GM21576 (cell line): ENCODE results near the gene UQCRQ.

Source experiments
- ATAC-seq: cut with Tn5 transposase; IDR thresholded peaks from one replicate; pipeline ENCODE4 v1.9.1; 2021; ENCODE audit warnings: mild to moderate bottlenecking, moderate library complexity; ENCODE audit not compliant: unreplicated experiment

UQCRQ gene

DNA sequence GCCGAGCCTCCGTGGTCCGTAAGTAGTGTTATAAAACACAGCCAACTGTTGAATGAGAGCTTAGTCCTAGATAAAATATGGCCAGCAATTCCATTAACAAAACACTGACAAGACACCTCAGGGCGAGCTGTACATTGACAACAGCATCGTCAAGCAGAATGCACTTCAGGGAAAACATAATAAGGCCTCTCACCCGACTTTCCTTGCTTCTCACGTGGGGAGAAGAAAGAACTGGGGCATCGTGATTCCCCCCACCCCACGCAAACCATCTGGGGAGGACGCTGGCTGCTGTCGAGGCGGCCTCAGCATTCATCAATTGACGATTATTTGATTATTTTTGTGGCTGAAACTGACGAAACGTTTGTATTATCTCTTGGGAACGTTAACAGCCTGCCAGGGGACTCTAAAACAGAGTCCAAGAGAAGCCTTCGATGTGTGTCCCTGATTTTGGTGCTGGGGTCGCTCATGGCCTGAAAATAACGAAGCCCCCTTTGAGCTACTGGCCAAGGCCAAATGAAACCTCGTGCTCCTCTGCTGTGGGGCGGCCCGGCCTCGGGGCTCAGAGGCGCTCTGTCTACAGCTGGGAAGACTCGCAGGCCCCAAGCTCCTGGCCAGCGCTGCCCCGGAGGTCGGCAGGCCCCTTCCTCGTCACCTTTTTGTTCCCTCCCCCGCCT lies 637 bp upstream of the UQCRQ start:
- ATAC-seq = no peak

DNA sequence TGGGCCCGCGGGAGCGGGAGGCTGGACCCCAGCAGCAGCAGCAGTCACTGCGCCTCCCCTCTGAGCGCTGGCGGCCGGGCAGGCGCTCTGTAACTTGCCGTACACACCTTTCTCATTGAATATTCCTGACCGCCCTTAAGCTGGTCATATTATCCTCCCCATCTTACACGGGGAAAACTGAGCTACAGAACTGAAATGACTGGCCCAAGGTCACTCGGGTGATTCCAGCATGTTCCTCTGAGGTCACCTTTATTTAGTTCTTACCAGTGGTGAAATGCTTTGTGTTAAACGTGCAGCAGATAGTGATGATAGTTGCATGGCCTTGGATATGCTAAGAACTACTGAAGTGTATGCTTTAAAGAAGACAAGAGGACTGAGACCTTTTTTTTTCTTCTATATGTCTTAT lies 607 bp downstream of the UQCRQ start:
- no peak for ATAC-seq

DNA sequence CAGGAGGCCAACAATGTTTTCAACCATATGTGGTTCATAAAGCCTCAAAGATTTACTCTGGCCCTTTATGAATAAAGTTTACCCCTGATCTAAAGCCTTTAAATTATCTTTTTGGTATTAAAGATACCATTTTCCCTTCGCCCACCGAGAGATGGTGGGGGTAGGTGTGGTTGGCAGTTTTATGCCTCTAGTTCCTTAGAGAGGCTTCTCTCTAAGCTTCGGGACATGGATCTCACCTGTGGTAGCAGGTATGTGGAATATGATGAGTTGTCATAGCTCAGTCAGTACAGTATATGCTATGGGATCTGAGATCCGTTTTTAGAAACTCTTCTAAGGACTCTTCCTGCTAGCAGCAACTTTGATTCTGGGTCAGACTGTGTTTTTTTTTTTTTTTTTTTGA lies 2.3 kb downstream of the UQCRQ start:
- no peak for ATAC-seq

DNA sequence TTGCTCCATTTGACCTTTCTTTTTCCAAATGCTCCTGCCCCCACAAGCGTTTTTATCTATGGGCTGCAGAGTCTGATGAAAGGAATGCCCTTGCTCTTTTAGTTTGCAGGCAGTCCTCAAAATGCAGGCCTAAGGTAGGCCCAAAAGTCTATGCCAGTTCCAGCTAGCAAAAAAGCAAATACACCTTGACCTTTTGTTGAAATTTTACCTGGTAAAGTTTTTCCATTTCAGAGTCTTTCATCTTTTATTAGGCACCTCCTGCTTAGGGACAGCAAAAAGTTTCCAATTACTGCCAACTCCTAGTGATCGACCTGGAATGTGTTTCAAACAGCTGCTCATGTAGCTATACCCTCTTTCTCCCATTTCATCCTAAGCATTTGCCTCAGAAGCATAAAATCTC lies 4.4 kb downstream of the UQCRQ start:
- no peak for ATAC-seq

DNA sequence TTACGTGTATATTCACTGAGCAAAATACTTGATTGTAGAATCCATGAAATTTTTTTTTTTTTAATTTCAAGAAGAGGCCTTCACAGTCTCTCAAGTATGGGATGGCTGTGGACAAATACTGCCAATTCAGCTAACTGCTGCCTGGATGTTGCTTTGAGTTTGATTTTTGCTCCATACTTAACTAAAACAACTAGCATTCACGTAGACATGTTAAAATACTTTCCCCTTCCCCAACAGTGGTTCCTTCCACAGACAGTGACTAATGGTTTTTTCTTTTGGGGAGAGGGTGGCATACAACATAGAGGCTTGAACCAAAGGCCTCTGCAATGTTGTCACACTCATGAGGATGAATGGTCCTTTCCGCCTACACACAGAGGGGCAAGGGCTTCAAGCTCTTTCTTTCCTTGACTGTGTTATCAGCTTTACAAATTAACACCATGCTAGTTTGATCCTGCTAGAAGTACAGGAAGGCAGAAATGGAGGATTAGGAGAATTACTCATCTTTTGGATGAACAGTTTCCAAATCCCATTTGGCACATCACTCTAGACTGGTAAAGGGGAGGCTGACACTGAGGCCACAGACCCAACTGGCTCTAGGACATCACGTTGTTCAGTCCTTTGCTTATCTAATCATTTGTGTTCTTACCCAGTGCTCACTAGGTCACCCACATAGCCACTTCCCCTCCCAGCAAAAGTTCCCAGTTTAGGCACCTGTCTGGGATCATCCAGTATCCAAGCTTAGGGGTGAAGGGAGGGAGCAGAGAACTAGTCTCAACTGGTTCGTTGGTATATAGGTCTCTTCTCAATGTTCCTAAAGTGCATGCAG lies 5.2 kb downstream of the UQCRQ start:
- ATAC-seq = no peak

DNA sequence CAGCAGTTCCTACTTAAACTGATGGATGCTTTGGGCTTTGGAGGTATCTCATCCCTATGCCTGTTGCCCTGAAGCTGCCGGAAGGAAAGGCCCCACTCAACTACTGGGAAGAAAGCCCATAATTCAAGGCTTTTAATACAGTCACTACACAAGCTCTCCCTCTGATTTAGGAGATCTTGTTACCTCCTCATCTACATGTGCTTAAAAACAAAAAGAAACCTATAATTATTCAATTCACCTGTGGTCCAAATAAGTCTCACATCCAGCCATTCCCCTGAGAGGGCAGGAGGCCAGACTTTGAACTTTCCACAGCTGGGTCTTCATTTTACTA lies 6.3 kb downstream of the UQCRQ start:
- ATAC-seq = no peak

DNA sequence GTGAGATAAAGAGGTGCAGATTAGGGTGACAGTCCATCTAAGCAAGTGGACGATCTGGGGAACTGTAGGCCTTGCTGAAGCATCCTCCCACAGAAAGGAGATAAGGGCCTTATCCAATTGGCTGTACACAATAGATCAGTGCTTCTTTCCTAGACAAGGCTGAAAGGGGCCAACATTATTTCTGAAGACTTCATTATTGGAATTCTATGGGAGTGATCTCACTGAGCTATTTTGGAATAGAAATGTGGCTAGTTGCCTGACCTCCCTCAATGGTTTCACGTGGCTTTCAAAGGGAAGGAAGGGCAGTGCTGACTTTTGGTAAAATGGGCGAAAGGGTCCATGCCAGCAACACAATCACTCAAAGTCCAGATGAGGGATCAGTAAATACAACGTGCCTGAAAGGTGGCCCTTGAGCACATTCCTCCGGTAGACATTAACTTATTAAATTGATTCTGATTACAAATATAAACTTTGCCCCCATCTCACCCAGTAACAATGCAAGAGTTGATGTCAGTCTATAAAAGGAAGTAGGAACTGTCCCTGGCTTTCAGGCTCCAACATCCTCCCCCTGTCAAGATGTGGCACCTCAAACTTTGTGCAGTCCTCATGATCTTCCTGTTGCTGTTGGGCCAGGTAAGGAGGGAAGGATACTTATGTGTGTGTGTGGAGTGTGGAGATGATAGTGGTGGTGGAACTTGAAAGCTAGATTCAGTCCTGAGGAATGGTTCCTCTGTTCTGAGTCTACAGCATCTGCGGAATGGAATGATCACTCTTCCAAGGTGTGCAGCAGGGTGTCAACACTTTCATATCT lies 6.9 kb downstream of the UQCRQ start, which contains the start of gene LEAP2:
TSS of gene LEAP2 (plus strand) at position 550 of the 811 bp plus-strand sequence. CDS start at position 577, 27 bp downstream.
- ATAC-seq = no peak

DNA sequence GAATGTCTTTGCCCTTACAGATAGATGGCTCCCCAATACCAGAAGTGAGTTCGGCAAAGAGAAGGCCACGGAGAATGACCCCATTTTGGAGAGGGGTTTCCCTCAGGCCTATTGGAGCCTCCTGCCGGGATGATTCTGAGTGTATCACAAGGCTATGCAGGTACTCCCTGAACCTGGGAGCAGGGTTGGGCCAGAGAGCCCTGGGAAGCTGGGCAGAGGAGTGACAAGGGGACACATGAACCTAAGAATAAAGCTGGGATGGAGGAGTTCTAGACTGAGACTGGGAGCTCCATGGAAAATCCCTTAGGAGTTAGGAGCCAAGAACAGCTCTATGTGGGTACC lies 7.5 kb downstream of the UQCRQ start:
- ATAC-seq = no peak

DNA sequence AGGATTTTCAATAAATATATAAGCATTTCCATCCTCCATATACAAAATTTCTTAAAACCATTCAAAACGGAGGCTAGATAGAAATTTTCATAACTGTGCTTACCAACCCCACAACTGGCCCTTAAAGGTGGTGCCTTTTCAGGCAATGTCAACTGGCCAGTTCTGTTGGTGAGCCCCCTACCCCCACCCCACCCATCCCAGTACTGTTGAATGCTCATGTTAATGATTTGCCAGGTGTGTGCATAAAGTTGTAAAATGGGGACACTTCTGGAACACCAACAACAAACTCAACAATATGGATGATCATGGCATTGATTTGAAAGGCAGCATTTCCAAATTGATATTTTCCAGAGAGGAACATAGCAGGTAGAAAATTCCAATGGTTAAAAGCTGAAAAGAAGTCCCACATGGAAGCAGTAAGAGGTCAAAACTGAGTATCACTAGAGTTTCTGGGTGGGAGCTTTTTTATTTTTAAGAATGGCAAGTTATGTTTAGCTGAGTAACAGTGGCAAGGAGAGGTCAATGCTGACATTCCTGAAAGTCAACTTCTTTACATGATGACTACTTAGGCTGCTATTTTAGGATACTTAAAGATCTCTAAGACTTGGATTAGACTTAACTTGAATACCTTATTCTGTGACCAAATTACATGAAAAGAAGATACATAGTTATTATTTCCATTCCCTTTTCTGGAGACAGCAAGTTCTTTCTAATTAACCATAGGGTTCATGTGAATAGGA lies 9.7 kb downstream of the UQCRQ start:
- ATAC-seq = no peak

DNA sequence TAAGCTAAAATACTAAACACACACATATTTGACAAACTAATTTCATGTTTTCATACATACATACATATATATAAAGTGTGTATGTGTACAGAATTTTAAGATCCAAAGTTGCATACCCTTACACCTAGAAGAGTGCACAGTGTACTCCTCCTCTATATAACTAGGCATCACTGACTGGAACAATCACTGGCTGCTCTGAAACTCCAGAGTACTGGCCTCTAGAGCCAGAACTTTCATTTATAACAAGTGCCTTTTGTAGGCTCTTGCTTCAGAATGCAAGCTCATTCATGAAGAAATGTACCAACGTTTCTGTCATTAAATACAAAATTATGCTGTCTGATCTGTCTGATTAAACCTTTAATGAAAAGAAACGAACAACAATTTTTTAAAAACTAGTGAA lies 11.0 kb downstream of the UQCRQ start:
- ATAC-seq = no peak

DNA sequence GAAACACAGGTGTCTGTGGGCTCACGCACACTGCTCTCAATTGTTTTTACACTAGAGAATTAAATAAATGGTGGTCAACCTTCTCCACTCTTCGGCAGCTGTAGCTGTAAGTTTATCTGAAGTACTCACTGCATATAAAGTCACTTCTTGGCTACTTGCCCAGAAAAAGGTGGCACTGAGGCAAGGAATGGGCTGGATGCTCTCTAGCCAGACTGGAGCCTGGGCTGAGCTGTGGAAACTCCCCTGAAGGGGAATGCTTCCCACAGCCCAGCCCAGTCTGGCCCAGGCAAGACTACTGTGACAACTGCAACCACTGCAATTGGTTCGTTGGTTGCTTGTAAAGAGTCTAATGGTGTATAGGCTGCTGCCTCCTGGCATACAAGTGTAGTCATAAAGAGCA lies 11.5 kb downstream of the UQCRQ start:
- no peak for ATAC-seq

DNA sequence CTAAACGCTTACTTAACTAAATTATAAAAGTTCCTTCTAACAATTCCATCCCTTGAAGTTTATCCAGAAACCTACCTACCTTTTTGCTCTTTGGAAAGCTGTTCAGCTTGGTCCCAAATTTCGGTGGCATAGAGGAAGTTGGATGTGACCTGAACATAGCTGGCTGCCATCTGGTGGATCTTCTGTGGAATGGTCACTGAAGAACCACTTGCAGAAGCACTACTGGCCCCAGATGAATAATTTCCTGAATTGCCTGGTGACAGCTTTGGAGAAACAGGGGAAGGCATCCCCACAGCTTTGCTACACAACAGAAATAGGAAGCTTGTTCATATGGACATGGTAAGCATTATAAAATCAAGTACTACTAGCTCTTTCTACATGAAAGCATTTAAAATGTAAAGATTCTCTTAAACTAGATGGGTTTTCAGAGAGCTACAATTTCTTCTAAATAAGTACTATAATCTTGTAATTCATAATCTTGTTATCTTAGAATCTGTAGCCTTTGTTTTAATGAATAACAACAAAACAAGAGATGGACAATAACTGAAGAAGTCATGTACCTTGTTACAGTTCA lies 16.9 kb downstream of the UQCRQ start:
- no peak for ATAC-seq

DNA sequence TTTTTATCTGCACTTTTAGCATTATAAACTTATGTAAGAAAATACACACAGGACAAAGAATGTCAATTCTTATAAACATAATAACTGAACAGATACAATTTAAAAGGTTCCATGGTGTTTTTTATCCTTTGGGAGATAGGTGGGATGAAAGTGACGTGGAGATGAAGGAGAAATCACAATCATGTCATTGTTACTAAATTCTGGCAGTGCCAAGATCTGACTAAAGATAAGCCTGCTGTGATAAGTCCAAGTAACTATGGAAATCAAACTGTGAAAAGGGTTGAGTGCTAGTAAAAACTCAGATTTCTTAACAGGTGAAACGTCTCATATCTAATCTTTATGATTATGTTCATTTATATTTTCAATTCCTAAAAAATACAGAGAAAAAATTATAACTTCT lies 18.1 kb downstream of the UQCRQ start:
- ATAC-seq = no peak

DNA sequence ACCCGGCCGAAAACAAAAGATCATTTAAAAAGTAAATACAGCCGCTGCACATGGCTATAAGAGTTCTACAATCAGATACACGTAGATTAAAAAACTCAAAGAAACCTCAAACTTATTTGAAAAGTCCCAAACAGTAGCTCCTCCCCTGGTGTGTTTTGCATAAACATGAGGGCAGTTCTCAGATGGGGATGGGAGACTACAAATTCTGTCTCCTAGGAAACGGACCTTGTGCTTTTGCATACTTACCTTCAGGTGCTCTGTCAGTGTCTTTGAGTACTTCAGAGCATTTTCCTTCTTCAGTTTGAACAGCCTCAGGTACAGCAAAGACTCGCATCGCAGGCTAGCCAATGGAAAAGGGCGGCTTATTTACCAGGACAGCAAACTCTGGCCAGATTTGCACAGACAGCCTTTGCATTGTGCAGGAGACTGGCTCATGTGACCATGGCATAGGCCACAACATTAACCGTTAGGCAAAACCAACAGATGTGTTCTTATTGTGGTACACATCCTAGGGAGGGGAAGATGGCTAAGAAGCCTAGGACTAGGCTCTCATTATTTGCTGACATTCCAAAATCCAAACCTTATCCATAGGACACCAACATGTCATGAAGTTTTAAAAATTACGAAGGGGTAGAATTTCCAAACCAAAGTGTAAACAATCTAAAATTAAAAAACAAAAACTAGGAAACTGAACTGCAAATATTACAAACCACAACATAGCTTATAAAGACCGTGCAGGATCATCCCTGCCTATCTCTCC lies 19.8 kb downstream of the UQCRQ start:
- no peak for ATAC-seq

DNA sequence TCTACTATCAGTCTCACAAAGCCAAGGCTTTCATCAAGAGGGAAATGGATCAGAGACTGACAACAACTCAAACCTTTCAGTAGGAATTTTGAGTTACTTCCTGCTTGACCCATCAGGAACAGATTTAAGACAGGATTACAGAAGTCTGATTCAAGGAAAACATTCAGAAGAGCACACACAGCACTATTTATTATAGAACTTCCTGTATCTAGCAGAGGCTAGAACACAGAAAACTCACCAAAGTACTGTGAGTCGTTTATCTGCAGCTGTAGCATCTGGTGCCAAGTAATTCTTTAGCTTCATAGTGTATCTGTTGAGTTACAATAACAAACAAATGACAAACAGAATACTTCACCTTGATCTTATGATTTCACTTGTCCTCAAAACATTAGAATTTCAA lies 20.8 kb downstream of the UQCRQ start:
- no peak for ATAC-seq

DNA sequence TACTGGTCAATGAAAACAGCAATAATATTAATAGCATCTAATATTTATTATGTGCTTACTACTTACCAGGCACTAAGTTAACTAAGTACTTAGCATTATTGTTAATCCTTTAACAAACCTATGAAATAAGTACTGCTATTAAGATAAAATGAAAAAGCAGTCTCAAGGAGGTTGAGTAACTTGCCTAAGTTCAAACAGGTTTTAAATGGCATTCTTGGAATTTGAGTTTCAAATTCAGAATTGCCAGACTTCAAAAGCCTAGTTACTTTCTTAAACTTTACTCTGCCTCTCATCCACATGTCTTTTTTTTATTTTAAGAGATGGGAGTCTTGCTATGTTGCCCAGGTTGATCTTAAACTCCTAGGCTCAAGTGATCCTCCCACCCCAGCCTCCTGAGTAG lies 23.1 kb downstream of the UQCRQ start:
- ATAC-seq = no peak

DNA sequence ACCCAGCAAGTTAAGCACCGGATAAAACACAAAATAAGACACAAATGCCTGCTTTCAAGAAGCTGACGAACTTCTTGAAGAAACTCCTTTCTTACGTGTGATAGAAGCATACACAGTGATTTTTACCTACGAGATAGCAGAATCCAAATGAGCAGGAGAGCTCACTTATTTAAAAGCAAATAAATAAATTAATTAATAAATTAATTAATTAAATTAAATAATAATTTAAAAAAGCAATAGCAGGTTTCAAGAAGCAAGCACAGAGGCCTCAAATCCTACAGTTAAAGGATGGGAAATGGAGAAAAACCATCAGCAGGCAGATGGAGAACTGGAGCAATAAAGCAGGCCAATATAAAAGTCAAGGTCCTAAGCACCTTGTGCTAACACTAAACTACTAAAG lies 24.4 kb downstream of the UQCRQ start:
- ATAC-seq = no peak

DNA sequence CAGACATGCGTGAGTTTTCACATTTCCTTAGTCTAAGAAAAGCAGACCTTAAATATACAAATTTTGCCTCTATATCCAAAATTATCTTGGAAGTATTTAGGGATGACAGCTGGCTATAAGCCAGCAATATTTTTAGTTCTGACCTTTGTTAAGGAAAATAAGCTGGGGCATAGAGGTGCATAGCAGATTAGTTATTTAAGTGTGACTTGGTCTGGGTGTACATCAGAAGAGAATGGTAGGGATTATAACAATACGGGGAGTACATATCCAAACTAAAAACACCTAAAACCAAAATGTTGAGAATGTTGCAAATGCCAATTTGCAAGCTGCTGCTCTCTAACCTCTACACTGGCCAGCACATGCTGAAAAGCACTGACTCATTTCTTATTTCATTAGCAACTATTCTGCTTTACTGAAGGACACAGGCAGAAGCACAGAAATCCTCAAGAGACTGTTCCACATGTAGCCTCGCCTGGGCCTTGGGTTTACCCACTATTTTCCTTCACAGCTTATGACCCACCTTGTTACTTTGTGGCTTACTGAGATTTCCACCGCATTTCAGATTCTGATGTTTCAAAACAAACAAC lies 29.4 kb downstream of the UQCRQ start:
- no peak for ATAC-seq

DNA sequence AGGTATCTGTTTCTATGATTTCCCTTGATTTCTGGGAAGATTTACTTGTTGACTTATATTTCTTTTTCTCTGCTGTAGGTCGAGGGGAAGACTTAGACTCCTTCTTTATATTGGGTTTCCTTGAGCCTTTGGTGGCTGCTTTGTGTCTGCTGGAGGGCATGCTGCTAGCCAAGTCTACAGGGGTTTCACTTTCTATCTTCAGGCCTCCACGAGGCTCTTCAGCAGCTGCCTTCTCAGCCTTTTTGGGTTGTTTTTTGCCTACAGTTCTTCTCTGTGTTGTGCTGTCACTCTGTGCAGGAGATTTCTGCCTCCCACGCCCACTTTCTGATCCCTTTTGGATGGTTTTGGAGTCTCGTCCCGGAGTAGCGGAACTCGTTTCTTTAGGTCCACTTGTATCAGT lies 30.2 kb downstream of the UQCRQ start:
- no peak for ATAC-seq

DNA sequence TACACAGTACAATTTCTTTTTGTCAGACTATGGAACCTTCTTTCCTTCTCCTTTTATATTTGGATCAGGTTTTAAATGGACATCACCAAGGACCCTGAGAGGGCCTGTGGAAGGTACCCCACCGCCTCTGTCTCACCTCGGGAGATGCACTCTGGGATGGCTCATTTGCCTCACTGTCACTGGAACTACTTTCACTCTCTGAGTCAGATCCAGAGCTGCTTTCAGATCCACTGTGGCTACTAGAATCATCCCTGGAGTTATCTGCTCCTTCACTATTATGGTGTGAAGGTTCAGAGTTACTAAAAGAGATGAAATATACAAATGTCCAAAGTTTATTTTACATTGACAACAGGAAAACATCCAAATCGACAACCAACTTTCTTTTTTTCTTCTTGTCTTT lies 31.7 kb downstream of the UQCRQ start:
- no peak for ATAC-seq
